HG03025 (cell line): Measurements from ENCODE around the gene STK11IP.

Source experiments
- ATAC-seq: cut with Tn5 transposase; IDR thresholded peaks from one replicate; pipeline ENCODE4 v1.9.1; 2021; ENCODE audit warnings: mild to moderate bottlenecking, moderate library complexity; ENCODE audit not compliant: unreplicated experiment, low FRiP score

Gene STK11IP

GRCh38 chr2:219562049-219563020 is 35.3 kb upstream of the STK11IP start:
- ATAC-seq: no peak

- no peak for ATAC-seq
These were observed 34.3 kb upstream of the STK11IP start for GRCh38 chr2:219563271-219563928.

DNA sequence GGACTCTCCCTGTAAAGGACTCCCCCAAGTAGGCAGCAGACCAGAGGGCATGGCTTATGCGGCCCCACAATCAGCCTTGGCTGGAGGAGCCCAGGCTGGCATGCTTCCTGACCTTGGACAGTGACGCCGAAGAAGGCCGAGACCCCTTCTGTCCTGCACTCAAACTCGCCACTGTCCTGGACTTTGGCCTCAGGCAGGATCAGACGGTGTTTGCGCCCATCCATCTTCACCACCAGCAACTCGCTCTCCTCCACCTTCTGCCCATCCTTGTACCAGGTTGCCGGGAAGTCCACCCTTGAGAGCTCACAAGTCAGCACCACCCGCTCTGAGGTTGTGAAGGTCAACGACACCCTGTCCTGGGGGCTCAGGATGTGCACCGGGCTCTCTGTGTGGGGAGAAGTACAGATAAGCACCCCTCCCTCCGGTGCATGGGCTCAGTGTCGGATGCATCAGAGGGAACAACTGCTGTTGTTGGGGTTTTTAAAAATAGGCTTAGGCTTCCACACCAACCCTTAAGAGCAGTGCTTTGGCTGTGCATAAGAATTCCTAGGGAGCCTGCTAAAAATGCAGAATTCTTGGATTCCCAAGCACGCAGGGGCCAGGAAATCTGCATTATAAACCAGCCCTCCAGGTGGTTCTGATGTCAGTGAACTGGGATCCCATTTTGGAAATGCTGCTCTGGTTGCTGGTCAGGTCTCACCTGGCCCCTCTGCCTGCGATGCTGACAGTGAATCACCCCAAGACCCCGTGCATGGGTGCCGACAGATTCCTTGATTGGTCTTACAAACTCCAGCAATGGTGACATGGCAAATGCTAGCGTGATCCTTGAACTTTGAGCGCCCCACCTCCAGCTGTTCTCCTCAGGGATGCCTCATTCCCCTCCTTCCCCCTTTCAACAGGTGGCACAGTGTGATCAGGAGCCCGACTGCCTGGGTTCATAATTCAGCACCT is 32.3 kb upstream of the STK11IP start:
- no peak for ATAC-seq

DNA sequence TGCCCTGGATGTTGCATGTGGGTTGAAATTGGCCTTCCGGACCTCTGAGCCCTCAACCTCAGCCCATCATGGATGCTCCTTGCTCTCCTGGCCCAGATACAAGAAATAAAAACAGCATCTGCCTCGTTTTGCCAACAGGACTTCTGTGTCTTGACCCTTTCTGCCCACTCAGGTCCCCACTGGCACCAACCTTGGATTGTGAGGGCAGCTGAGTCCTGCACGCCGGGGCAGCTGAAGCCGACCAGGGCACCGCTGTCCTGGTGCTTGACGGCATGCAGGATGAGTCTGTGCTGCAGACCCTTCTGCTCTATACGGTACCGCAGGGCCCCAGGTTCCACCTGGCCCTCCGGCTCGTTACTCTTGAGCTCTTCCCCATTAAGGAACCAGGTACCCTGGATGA is 31.0 kb upstream of the STK11IP start:
- no peak for ATAC-seq

DNA sequence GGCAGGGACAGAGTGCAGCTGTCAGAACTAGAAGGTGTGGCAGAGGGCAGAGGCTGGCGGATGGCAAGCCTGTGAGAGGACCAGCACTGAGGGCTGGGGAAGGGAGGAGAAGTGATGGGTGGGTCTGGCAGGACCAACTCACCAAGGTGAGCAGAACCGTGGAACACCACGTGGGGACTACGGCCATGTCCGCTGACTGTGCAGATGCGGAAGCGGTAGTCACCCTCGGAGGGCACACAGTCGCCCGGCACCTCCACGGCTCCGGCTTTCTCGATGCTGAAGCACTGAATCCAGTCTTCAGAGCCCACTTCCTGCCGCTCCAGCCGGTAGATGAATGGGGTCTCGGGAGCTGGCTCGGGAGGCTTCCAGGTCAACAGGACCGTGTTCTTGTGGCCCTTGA is 30.5 kb upstream of the STK11IP start:
- ATAC-seq: no peak

DNA sequence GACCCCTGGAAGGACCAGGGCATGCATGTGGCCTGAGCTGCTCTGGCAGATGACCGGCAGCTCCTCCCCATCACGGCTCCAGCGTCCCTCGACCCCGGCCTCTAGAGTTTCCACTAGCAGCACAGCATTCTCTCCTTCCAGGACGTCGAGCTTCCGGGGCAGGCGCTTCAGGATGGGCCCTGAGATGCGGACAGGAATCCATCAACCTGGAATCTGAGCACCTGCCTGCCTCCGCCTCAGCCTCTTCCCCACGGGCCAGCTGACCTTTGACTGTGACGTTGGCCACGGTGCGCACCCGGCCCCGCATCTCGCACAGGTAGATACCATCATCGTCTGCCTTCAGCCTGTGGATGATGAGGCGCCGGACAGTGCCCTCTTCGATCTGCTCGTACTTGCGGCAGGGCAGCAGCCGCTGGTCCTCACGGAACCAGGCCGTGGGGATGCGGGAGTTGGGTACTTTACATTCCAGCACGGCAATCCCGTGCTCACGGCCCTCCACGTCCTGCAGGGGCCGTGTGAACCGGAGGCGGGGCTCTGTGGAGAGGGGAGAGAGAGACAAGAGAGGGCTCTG is 29.8 kb upstream of the STK11IP start:
- no peak for ATAC-seq

DNA sequence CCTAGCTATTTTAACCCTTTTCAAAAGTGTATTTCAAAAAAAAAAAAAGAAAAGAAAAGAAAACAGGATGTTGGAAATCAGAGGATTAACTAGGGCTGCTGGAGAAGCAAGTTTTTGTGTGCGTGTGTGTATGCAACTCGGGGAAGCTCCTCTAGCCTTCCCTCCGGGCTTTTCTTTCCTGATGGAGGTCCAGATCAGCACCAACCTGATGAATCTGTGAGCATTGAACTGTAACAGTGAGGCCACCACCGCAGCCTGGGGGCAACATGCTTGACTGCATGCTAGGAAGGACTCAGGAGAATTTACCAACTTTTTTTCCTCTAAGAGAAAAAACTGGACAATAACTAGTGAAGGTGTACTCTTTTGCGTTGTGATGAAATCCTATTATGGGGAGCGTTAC is 28.6 kb upstream of the STK11IP start:
- ATAC-seq: no peak

DNA sequence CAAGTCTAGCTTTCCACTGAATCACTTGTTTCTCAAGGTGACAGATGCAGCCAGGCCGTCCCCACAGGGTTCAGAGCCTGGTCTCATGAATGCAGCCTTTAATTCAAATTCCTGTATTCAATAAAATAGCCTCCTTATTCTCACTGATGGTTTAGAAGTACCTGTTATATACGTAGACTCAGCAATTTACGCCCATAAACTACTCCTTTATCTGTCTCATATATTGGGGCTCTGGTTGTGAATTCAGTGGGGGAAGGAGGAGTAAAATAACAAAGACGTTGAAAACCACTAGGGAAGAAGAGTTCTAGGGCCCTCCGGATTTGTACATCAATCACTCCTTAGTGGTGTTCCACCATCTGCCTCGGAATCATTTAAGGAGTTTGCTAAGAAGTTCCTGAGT is 28.0 kb upstream of the STK11IP start:
- ATAC-seq: no peak

DNA sequence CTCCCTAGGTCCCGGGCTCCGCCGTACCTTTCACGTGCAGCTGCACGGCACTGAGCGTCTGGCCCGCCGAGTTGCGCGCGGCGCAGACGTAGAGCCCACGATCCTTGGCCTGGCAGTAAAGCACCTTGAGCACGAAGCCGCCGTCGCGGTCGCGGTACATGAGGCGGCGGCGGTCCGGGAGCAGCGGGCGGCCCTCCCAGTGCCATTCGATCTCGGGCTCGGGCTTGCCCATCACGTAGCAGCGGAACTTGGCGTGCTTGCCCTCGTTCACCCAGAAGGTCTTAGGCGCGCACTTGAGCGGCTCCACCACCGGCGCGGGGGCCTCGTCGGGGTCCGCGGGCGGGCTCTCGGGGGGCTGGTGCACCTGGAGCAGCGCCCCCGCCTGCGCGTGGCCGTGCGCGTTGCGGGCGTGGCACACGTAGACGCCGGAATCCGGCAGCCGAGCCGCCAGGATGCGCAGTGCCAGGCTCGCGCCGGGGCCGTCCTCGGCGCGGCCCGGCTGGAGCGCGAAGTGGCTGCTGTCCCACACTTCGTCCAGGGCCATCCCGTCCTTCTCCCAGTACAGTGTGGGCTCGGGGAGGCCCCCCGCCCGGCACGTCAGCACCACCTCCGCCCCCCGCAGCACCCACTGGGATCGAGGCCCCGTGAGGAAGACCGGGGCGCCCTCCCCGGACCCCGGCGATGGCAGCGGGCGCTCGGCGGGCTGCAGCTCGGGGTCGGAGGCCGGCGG is 27.3 kb upstream of the STK11IP start:
- ATAC-seq: no peak

- ATAC-seq: no peak
These were observed 26.7 kb upstream of the STK11IP start for GRCh38 chr2:219570924-219571310.

DNA sequence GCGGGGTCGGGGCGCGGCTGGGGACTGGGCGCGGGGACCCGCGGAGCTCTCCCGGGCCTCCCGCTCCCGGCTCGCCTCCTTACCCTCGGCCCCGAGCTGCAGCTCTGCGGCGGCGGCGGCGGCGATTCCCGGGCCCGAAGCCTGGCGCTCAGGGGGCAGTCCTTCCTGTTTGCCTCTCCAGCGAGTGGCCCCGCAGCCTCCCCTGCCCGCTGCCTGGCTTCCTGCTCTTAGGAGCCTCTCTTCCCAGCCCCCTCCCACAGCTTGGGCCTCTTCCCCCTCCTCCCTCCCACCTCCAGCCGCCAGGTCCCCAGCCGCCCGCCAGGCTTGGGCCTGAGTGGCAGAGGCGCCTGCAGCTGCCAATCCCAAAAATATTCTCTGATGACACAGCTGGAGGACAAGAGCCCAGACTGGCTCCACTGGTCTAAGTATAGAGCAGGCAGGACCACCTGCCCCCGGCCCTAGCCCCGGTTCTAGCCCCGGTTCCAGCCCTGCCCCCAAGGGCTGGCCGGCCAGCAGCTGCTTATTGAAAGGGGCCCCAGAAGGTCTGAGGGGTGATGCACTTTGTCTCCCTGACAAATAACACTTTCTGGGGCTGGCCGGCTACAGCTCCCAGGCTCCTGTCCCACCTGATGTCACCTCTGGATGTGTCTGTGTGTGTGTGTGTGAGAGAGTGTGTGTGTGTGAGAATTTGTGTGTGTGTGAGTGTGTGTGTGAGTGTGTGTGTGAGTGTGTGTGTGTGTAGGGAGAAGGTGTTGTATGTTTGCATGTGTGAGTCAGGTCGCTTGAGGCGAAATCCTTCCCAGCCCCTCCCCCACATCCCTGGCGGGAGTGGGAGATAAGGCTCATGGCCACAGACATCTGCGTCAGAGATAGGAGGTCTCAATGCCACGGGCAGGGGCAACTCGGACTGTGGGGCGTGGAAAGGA is 26.1 kb upstream of the STK11IP start, which contains the start of gene OBSL1:
Gene OBSL1, minus strand, starts transcription at position 229 of the 926 bp plus-strand sequence. CDS start 307 bp downstream, outside the sequence.
- no peak for ATAC-seq

DNA sequence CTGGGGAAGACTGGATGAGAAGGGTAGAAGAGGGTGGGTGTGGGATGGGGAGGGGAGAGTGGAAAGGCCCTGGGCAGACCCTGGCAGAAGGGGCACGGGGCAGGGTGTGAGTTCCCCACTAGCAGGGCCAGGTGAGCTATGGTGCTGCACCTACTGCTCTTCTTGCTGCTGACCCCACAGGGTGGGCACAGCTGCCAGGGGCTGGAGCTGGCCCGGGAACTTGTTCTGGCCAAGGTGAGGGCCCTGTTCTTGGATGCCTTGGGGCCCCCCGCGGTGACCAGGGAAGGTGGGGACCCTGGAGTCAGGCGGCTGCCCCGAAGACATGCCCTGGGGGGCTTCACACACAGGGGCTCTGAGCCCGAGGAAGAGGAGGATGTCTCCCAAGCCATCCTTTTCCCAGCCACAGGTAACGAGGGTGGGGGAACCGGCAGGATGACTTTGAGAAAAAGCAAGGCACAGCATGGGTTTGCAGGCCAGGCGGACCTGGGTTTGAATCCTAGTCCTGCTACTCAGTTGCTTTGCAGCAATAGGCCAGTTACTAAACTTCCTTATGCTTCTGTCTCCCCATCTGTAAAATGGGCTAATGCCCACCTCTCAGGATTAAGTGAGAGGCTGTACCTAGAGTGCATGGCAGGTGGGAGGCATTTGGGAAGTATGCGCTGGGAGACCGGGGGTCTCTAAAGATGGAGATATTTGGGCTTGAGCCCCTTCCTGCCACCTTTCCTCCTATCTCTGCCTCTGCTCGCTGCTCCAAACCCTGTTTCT is 25.2 kb upstream of the STK11IP start, which contains the start of gene INHA:
Gene INHA, plus strand, starts transcription at position 74 of the 765 bp plus-strand sequence. Its CDS starts 65 bp downstream, at position 139.
- no peak for ATAC-seq

- ATAC-seq: no peak
These were observed 24.5 kb upstream of the STK11IP start for GRCh38 chr2:219573166-219573565.

- no peak for ATAC-seq
These were observed 23.0 kb upstream of the STK11IP start for GRCh38 chr2:219574484-219575311.

- no peak for ATAC-seq
These were observed 21.8 kb upstream of the STK11IP start for GRCh38 chr2:219575566-219576504.
